Parathyroid adenoma (tissue), 2 donors: ENCODE measurements around the gene TBC1D8.

Experiments
- H2AFZ ChIP-seq: fragments of 300-600 bp; sonication (generic); one replicate; pipeline ENCODE4 v1.7.0; 2017; ENCODE audit warnings: antibody characterized with exemption, mild to moderate bottlenecking
- H3K27ac ChIP-seq: fragments of 300-600 bp; sonication (generic); one replicate; pipeline ENCODE4 v1.7.0; 2017
- H3K27me3 ChIP-seq: fragments of 300-600 bp; sonication (generic); one replicate; pipeline ENCODE4 v1.7.0; 2017; ENCODE audit warnings: low read length; ENCODE audit not compliant: control insufficient read depth, insufficient read depth
- H3K36me3 ChIP-seq: fragments of 300-600 bp; sonication (generic); one replicate; pipeline ENCODE4 v1.7.0; 2017; ENCODE audit warnings: low read length; ENCODE audit not compliant: control insufficient read depth, insufficient read depth
- H3K4me1 ChIP-seq: fragments of 300-600 bp; sonication (generic); one replicate; pipeline ENCODE4 v1.7.0; 2017; ENCODE audit warnings: control low read depth
- H3K4me2 ChIP-seq: fragments of 300-600 bp; sonication (generic); one replicate; pipeline ENCODE4 v1.7.0; 2017; ENCODE audit warnings: low read length
- H3K4me3 ChIP-seq: fragments of 300-600 bp; sonication (generic); one replicate; pipeline ENCODE4 v1.7.0; 2017; ENCODE audit warnings: low read depth, low read length
- H3K79me2 ChIP-seq: fragments of 300-600 bp; sonication (generic); one replicate; pipeline ENCODE4 v1.7.0; 2017; ENCODE audit warnings: control low read depth
- H3K9ac ChIP-seq: fragments of 300-600 bp; sonication (generic); one replicate; pipeline ENCODE4 v1.7.0; 2017; ENCODE audit warnings: mild to moderate bottlenecking
- H3K9me3 ChIP-seq: fragments of 300-600 bp; sonication (generic); one replicate; pipeline ENCODE4 v1.7.0; 2017; ENCODE audit warnings: low read length; ENCODE audit not compliant: control insufficient read depth
- CTCF ChIP-seq: fragments of 300-600 bp; sonication (generic); IDR thresholded peaks from one replicate; pipeline ENCODE4 v1.7.0; 2017; ENCODE audit warnings: antibody characterized with exemption, mild to moderate bottlenecking
- donor health status: primary hyperparathyroidism.

The TBC1D8 gene

DNA sequence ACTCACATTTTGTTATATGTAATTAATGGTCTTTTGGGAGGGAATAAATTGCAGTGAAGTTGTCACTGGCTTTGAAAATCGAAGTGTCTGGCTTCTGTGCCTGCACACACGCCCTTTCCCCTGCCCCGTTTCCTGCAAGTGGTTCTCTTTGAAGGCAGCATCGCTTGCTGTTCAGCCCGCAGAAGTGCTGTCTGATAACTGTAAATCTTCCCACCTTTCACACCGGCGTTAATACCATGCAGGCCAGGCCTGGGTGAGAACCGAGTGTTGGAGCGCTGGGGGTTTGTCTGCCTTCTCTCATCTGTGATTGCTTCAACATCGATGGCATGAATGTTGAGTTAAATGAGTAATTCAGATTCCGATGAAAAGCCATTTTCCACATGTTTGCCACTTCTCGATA lies 187.0 kb downstream of the TBC1D8 start:
- Histone ChIP-seq H3K27ac (no peak overlapping the region), H3K4me3 (no peak overlapping the region), H3K9ac (no peak overlapping the region), H3K4me1 (no peaks in the 10 kb centered on the region), H3K27me3 (no peaks in the 10 kb centered on the region), H3K36me3 (no peaks in the 10 kb centered on the region), H2AFZ (no peak overlapping the region), H3K9me3 (no peaks in the 10 kb centered on the region), H3K4me2 (no peak overlapping the region), H3K79me2 (no peaks in the 10 kb centered on the region)
- no peak for TF ChIP-seq CTCF

DNA sequence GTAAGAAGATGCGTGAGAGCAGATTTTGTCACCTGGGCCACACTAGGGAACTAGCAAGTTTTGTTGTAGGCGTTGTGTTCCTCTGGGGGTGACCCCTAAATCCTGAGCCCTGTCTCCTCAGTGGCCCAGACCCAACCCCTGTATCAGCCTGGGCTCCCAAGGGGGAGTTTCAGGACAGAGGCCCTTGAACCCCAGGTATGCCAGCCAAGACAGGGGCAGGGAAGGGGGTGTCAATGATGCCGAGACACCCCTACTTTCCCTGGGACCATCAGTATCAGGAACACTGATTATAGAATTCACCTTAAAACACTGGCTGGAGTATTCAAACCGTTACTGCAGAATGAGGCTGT lies 188.2 kb downstream of the TBC1D8 start:
- no peak overlapping the region for H3K27ac ChIP-seq
- no peak for TF ChIP-seq CTCF
- no peaks in the 10 kb centered on the region for H3K4me1 ChIP-seq
- no peaks in the 10 kb centered on the region for H3K9me3 ChIP-seq
- H3K4me2 ChIP-seq, result no peak overlapping the region
- H3K79me2 ChIP-seq, result no peaks in the 10 kb centered on the region
- no peaks in the 10 kb centered on the region for H3K36me3 ChIP-seq
- H3K27me3 ChIP-seq, result no peaks in the 10 kb centered on the region
- no peak overlapping the region for H2AFZ ChIP-seq
- H3K4me3 ChIP-seq, result no peak overlapping the region
- no peak overlapping the region for H3K9ac ChIP-seq

GRCh38 chr2:100962366-100963025 lies 188.7 kb downstream of the TBC1D8 start:
- no peak overlapping the region for H3K4me2 ChIP-seq
- no peaks in the 10 kb centered on the region for H3K27me3 ChIP-seq
- H3K79me2 ChIP-seq, result no peaks in the 10 kb centered on the region
- no peak overlapping the region for H3K27ac ChIP-seq
- H3K9ac ChIP-seq, result no peak overlapping the region
- no peak for TF ChIP-seq CTCF
- H3K9me3 ChIP-seq, result no peaks in the 10 kb centered on the region
- no peaks in the 10 kb centered on the region for H3K4me1 ChIP-seq
- H2AFZ ChIP-seq, result no peak overlapping the region
- no peaks in the 10 kb centered on the region for H3K36me3 ChIP-seq
- H3K4me3 ChIP-seq, result no peak overlapping the region

- H3K36me3 ChIP-seq, result no peaks in the 10 kb centered on the region
- H3K9ac ChIP-seq, result no peak overlapping the region
- H3K4me2 ChIP-seq, result no peak overlapping the region
- H3K4me1 ChIP-seq, result no peaks in the 10 kb centered on the region
- H3K27me3 ChIP-seq, result no peaks in the 10 kb centered on the region
- no peak overlapping the region for H3K4me3 ChIP-seq
- H3K79me2 ChIP-seq, result no peaks in the 10 kb centered on the region
- no peaks in the 10 kb centered on the region for H3K9me3 ChIP-seq
- TF ChIP-seq CTCF, result no peak
- H2AFZ ChIP-seq, result no peak overlapping the region
- H3K27ac ChIP-seq, result no peak overlapping the region
Observed at GRCh38 chr2:100960688-100961087, 190.5 kb downstream of the TBC1D8 start.

DNA sequence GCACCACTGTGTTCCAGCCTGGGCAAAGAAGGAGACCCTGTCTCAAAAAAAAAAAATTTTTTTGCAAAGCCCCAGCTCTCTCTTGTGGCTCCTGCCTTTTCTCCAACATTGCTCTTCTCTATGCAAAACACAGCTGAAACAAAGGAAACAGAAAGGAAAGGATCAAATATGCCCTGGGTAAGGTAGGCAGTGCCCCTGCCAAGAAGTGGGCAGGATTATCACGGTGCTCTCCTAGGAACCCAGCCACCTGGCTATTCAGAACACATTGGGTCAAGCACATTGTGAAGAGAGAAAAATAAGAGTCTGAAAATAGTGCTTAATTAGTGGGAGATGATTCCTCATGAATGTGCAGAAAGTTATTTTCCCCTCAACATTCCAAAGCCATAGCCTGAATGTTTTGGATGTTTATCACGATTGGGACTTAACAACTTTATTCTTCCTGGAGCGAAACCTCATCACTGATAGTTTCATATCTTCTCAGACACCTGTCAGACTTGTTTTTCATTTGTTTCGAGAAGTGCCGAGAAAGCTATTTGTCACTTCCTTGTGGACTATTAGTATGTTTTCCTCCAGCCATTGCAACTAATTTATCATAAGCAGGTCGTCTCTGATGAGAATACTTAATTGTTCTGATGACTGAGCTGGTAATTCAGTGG lies 191.8 kb downstream of the TBC1D8 start:
- no peaks in the 10 kb centered on the region for H3K4me1 ChIP-seq
- no peak for TF ChIP-seq CTCF

More for the DNA sequence above, 191.8 kb downstream of the TBC1D8 start:
- Histone ChIP-seq H3K27ac (no peak overlapping the region), H3K4me3 (no peak overlapping the region), H3K36me3 (no peaks in the 10 kb centered on the region), H3K9ac (no peak overlapping the region), H3K27me3 (no peaks in the 10 kb centered on the region), H2AFZ (no peak overlapping the region), H3K9me3 (no peaks in the 10 kb centered on the region), H3K4me2 (no peak overlapping the region), H3K79me2 (no peaks in the 10 kb centered on the region)
